ENCODE data around the gene GNRHR.
"Not testable (repeated sequence)": the region's sequence is repeated elsewhere in the genome, so short reads cannot be mapped to it uniquely, and the experiment has no call there.

GNRHR gene, protein sequence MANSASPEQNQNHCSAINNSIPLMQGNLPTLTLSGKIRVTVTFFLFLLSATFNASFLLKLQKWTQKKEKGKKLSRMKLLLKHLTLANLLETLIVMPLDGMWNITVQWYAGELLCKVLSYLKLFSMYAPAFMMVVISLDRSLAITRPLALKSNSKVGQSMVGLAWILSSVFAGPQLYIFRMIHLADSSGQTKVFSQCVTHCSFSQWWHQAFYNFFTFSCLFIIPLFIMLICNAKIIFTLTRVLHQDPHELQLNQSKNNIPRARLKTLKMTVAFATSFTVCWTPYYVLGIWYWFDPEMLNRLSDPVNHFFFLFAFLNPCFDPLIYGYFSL

DNA sequence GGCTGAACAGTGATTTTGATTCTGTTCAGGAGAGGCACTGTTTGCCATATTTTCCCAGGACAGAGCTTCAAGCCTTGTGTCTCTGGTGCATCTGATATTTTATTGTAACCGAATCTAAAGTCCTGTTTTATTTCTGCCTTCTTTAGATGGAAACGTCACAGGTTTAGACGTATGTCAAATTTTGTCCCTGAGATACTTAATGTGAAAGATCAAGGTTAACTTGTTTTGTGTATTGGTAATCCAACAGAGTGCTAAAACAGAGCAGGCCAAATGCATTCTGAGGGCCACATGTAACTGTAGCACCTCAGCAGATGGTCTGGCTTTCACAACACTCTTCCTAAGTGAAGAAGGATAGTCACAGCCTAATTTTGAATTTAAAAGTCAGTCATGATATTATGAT is at the start of gene GNRHR:
Gene GNRHR, minus strand, starts transcription at position 101 of the 400 bp plus-strand sequence. Its CDS starts 53 bp downstream, at position 48.
- DNase-seq = no peak

DNA sequence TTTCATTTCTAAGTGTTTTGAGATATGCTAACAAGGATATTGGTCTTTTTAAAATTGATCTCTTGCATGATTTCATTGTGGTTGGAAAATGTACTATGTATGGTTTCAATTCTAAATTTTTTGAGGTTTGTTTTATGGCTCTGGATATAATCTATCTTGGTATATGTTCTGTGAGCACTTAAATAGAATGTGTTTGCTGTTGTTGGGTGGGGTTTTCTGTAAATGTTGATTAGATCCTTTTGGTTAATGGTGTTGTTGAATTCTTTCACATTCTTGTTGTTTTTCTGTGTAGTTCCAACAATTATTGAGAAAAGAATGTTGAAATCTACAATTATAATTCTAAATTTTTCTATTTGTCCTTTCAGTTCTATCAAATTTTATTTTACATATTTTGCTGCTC is 42.6 kb upstream of the GNRHR start:
- no peak for DNase-seq

DNA sequence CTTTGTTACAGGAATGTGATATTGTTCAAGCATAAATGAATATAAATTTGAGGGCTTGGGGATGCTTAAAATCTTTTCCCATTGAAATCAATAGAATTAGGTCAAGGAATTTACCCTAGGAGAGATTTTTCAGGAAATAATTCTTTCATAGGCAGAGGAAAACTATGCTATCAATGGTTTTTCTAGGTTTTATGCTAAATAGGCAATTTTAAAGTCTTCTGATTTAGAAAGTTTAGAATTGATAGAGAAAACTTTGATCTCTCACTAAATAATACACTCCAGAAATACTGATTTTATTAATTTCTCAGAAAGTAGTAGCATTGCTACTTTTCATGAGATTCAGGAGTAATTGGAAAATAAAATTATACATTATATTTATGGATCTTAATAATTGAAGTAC is 36.5 kb upstream of the GNRHR start:
- no peak for DNase-seq

DNA sequence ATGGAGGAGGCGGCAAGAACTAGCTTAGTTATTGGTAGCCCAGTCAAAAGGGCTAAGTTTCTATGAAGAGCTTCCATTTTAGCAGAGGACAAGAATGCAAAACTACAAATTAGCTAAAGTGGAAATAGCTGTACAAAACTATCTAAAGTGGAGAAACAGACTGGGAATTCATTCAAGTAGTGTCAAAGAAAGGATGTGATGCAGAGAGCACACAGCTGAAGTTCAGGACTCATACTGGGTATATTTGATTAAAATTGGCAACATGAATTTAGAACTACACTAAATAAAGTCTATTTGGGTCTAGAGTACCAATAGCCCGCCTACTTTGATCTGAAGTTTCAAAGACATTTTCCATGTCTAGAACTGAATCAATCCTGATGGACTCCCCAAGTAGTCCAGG is 33.1 kb upstream of the GNRHR start:
- no peak for DNase-seq

DNA sequence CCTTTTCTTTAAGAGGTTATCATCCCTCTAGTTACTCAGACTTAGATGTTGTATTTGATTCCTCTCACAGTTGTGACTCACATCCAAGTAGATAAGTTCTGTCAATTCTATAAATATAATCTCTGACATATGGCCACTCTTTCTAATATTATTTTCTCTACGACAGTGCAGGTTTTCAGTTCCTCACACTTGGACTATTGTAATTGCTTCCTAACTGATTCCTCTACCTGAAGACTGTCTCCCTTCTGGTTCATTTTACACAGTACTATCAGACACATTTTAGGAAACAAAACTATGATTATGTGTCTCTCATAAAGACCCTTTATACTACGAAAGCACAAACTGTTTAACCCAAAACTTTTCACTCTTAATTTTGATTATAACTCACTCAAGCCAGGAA is 31.3 kb upstream of the GNRHR start:
- DNase-seq = no peak

DNA sequence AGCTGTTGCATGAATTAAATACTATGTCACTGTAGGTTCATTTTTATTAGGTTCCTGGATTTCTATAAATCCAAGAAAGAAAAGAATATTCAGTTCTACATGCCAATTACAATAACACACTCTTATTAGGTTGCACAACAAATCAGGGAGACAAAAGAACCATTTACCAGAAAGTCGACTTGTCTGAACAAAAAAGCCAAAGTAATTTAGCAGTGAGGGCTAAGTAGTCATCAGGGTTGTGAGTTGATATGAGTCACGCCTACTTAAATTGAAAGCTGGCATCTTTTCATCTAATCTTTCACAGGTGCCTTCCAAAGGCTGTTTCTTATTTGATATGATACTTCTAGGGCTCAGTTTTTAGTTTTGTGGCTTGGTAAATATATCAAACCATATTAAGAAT is 25.4 kb upstream of the GNRHR start:
- no peak for DNase-seq

DNA sequence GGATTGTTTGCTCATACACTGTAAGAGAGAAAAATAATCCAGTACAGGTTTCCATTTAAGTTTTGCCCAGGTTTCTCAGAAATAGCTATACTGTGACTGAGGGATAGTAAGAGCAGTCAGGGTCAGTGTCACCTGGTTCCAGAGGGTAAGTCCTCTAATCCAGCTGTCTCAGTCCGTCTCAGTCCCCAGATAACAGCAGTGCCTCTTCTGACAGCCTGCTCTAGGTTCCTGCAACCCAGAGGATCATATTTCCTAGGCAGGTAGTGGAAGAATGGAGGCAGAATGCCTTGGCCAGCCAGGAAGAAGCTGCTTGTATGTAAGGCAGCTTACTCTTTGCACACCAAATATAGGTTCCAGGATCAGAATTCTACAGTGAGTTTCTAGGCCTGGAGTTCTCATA is 22.6 kb upstream of the GNRHR start:
- DNase-seq = no peak

DNA sequence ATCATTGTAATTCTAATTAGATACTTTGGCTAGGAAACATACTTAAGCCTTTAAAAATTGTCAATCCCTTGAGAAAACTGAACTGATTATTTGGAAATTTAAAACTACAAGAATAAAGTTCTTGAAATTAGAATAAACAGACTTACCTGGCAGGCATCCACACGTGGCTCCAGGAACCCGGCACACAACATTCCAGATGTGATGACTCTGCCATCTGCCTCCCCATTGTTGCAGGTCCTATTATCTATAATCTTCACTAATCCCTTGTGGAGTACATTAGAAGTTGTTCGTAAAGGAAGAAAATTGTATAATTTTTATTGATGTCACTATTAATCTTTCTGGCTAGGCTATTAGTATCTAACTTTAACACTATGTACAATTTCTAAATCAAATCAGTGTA is 16.2 kb upstream of the GNRHR start:
- DNase-seq = no peak

DNA sequence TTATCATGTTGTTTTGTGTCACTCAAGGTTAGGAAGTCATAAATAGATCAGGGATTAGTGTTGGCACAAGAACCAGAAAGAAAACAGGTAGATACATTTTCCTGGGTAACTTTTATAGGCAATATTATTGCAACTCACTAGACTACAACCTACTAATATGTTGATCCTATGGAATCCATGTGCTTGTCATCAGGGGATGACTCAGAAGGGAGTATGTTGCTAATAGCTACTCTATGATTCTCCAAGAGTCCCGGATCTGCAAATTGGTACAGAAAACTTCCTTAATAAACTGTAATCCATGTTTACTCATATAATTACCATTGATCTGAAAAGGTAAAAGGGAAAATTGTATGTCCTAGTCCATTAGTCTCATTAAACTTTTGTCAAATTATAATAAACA is 11.7 kb upstream of the GNRHR start:
- DNase-seq = no peak

DNA sequence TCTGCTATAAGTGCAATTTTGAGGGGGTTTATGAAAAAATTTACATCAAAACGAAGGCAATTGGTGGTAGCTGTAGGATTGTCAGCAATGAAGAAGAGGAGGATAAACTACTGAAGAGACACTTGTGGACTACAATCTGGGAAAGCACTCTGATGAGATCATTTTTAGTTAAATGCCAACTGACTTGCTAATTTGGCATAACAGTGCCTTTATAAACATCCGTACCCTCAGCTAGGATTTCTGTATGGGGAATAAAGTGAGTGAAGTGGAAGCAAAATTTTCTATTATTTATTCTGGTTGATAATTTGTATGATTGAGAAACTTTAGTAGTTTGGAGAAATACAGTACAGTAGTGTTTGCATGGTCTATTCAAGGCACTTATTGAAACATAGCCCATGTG is 11.2 kb upstream of the GNRHR start:
- DNase-seq = no peak

DNA sequence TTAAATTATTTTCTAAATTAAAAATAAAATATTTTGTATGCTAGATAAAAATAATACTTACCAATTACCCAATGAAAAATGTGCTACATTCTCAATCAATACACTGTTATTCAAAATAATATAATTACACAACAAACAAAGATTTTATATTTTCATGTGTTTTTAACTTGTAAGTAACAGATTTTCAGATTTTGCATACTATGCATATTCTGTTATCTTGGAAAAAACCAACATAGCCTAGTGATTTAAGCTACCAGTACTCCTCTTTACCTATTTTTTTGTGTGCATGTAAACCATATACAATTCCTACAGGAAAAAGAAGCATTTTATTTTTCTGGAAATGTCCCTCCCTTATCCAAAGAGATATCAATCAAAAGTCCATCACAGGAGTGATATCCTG is 10.0 kb upstream of the GNRHR start:
- no peak for DNase-seq

DNA sequence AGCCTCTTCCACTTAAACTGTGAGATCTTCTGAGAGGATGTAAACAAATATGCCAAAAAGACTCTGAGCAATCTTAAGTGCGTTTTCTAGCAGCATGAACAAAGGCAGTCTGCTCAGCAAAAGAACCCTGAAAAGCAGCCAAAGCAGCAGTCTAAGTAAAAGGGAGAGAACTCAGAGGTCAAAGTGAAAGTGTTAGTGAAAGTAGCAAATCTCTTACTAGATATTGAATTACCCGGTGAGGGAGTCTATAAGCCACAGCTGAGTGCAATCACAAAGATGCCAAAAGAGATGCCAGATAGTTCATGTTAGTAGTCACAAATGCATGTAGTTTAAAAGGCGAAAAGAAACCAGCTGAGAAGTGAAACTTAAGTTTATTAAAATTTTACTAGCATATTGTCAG is 7.9 kb upstream of the GNRHR start:
- DNase-seq = no peak

DNA sequence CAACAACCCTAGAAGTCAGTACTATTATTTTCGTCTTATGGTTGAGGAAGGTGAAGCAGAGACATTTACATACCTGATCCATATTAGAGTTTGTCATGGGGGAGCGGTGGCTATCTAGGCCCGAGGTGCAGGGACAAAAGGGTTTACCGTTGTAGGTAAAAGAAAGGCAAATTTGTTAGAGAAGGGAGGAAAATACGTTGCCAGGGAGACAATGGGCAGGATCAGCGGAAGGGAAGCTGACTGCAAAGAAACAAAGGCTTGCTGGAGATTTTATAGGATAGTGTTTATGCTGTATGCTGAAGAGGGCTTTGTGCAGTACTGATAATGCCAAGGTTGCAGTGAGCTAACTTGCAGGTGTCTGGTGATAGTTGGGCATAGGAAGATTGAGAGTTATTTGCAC is 2.8 kb upstream of the GNRHR start:
- DNase-seq = not testable (repeated sequence)

DNA sequence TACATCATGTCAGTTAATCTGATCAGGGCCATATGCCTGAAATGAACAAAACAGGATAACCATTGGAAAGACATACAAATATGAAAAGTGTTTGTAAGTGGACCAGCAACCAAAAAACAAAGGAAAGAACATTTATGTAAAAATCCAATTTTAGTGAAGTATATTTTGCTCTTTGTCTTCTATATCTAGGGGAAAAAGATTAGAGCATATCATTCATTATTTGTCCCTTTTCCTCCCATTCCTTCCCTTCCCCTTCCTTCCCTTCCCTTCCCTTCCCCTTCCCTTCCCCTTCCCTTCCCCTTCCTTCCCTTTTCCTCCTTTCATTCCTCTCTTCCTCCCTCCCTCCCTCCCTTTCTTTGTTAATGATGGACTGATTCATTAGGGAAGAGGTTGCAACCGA is 1.8 kb upstream of the GNRHR start:
- no peak for DNase-seq

DNA sequence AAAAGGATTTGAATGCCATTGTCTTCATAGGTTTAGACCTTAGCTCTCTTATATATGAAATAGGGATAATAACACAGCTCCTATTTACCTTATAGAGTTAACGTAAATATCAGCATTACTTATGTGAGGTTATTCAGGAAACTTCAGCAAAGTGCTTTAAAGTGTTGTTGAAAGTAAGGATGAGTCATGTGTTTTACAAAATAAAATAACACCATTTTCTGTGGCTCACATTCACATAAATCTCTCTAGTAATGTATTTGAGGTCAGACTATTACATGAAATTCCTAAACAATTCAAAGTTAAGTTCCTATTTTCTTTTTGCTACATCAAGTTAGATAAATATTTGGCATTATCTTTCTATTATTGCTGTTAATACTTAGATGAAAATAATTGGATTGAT is 2.9 kb downstream of the GNRHR start:
- DNase-seq = no peak

DNA sequence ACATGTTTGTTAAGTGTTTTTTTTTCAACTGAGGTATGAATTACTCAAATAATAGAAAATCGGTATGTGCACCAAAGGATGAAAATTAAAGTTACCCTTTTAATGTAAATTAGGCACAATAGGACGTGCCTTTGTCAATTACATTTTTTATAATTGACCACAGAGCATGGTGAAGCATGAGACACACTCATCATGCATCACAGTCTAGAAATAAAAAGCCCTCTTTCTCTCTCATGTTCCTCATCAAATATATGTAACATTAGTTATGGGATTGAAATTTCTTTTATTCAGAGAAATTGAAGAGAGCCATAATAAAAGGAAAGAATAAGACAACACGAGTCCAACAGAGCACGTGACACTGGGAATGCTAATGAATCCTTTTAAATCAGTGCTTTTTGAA is 3.5 kb downstream of the GNRHR start:
- no peak for DNase-seq

DNA sequence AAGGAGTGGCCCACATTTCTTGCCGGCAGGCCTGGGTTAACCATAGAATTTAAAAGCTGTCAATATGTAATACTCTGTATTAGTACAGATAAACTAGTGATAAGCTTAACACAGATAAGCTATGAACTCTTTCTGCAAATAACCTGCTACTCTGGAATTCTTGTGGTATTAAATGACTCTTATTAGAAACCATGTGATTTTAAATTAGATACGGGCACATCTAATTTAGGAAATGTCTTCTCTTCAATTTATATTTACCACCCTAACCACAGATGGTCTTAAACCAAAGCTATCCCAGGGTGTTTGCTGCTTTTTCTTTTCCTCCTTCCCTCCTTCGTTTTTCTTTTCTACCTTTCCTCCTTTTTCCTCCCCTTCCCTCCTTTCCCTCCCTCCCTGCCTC is 4.9 kb downstream of the GNRHR start:
- DNase-seq = no peak

DNA sequence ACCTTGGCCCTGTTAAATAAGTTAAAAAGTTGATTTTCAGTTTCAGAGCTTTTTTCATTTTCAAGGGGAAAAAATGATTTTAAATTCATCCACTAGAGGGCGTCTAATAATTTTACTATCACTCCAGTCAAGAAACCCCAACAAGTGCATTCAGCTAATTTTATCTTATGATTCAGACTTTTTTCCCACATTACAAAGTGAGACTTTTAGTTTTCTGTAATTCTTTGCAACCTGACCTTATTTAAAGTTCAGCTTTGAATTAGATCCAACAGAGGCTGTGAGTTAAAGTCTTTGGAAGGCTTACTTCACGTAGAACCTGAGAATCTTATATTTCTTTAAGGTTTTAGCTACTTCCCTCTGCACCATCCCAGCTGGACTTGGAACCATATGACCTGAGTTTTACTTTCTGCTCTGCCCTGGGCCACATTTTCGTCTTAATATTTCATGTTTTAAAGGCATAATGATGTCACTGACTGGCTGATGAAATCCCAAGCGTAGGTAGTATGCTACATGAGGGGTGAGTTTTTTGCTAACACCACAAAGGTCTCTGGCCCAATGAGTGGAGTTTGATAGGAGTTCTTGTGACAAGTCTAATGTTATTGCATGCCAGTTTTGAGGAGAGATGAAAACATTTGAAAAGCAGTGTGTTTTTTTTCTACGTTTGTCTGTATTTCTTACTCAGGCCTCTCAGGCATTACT is 7.2 kb downstream of the GNRHR start:
- no peak for DNase-seq

DNA sequence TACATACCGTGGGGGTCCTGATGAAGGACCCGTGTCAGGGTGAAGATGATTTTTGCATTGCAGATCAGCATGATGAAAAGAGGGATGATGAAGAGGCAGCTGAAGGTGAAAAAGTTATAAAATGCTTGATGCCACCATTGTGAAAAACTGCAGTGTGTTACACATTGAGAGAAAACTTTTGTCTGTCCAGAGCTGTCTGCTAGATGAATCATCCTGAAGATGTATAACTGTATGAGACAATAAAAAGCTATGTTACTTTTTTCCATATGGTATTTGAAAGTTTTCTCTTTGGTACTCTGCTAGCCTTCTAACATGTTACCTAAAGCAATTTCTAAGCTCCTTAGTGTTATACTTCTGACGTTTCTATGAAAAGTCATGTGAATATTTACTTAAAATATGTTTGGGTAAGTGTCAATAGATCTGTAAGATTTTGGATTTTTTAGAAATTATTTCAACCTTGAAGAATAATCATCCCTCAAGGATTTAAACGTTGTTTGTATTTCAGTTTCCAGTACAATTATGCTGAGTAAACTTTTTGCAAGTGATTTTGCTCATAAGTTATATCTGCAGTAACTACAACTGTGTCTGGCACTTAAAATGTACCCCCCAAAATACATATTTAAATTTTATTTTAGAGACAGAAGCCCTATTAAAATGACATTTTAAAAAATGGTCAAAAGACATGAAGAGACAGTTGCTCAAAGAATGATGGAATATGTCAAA is 9.5 kb downstream of the GNRHR start:
- DNase-seq = no peak

DNA sequence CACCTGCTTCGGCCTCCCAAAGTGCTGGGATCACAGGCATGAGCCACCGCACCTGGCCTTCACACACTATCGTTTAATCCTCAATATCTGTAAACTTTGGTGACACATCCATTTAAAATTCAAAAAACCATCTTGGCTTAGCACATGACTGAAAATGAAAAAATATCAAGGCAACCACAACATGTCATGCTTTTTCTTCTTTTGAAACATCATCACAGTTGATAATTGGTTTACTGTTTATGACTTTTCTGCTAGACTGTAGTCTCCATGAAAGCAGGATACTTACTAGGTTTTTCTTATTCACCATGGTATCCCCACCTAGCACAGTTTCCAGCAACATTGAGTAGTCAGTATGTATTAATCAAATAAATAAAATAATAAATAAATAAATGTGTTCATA is 11.0 kb downstream of the GNRHR start:
- DNase-seq = no peak

DNA sequence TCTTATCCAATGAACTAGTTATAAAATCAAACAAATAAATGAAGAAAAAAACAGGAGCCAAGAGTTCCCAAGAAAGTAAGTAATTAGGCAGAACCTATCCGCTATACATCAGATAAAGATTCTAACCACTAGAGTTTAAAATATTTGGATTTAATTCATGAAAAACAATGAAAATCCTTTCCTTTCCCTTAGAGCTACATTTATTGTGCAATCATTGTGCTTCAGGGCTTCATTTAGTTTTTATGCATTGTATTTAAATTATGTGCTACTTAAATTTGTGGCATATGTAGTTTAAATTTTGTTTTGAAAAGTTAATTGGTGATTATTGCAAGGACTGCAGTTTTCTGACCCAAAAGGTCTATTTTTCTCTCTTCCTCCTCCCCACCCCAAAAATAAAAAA is 17.9 kb downstream of the GNRHR start:
- DNase-seq = no peak

DNA sequence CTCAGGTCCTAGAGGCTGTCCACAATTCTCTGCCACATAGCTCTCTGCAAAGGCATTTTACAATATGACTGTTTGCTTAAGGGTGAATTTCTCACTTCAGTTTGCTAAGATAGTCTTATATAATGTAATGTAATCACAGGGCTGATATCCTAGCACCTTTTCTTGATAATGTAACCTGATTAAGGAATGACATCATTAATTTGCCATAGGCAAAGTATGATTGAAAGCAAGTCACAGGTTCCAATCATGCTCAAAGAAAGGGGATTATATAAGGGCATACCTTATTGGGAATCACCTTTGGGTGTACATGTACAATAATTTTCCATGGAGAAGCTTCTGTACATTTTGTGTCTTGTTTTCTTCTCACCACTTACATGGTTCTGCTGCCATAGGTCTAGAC is 18.9 kb downstream of the GNRHR start:
- no peak for DNase-seq

DNA sequence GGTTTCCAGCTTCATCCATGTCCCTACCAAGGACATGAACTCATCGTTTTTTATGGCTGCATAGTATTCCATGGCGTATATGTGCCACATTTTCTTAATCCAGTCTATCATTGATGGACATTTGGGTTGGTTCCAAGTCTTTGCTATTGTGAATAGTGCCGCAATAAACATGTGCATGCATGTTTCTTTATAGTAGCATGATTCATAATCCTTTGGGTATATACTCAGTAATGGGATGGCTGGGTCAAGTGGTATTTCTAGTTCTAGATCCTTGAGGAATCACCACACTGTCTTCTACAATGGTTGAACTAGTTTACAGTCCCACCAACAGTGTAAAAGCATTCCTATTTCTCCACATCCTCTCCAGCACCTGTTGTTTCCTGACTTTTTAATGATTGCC is 23.7 kb downstream of the GNRHR start:
- DNase-seq = not testable (repeated sequence)
